Islet of Langerhans (tissue), 1 donor: Measurements from ENCODE around the gene ATXN1.
"Not testable (repeated sequence)": the region's sequence is repeated elsewhere in the genome, so short reads cannot be mapped to it uniquely, and the experiment has no call there.

Experiments
- FAIRE-seq: peaks from one replicate; lab custom pipeline; 2011; peaks lifted over from hg19 to GRCh38; lab: Jason Lieb, UNC

Gene ATXN1

DNA sequence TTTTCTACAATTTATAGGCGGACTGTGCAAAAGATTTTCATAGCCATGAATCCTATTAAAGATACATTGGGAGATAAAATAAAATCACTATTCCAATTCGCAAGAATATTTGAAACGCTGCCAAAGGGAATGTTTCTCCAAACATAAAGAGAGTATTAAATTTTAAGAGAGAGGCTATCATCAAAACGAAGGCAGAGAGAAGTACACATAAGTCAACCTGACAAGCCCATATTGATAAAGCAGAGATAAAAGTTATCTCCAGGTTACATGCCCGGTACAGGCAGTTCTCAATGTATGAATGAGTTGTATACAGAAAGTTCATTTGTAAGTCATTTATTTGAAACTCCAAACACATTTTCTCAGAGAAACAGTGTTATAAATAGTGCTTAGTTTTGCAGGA is 193.1 kb downstream of the ATXN1 start:
- FAIRE-seq, result no peak

DNA sequence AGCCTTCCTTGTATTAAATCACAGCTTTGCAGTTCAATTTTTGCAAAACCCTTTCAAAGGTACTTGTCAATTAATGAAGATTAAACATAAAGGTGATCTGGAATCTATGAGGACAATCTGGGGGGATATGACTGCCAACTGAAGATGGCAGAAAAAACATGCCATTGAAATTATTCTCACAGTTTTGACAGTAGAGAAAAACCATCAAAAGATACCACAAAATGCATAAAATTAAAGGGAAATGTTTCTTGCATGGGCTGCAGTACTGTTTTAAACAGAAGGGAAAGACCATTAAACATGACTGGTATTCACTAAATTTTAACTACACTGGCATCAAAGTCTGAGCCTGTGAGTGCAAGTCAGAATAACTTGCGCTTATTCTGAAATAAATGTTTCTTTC is 194.2 kb downstream of the ATXN1 start:
- FAIRE-seq, result no peak

DNA sequence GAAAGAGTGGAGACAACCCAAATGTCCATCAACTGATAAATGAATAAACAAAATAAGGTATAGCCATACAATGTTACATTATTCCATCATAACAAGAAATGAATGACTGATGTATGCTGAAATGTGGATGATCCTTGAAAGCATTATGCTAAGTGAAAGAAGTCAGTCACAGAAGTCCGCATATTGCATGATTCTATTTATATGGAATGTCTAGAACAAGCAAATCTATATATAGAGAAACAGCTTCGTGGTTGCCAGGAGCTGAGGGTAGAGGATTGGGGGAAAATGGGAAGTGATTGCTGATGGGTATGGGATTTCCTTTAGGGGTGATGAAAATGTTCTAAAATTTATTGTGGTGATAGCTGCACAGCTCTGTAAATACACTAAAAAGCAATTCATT is 196.8 kb downstream of the ATXN1 start:
- FAIRE-seq, result no peak

DNA sequence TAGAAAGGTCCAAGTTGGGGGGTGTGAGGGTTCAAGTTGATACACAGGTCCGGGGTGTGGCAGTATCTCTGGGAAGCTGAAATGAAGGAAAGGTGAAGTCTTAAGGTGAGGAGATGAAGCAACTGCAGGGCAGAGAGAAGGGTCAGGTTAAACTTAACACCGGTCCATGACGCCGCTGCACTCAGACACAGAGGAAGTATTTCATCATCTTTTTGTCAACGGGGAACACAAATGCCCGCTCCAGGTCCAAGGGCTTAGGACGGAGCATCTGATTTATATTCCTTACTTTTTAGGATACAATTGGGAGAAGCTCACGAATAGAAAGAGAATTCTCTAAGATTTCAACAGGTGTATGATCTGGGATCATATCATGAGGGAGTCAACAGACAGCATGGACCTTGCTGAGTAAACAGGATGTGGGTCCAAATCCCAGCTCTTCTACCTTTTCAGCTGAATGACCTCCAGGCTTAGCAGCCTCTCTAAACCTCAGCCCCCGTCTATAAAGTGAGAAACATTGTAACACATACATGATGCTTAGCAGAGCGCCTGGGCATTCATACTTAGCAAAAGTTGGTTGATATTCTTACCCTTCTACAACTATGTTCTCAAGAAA is 197.5 kb downstream of the ATXN1 start:
- no peak for FAIRE-seq

DNA sequence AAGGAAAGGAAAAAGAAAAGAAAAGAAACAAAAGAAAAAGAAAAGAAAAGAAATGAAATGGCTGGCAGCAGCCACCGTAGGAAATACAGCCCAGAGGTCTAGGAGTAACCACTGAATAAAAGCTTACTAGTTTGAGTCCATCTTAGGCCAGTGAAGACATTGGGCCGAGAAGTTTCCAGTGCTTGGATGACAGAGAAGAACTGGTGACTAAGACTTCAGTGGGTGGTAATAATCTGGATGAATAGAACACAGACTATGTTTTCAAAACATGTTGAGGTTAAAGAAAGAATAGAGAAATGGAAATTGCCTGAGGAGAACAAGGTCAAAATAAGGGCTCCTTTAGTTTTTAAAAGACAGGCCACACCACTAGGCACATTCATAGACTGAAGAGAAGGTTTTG is 198.8 kb downstream of the ATXN1 start:
- FAIRE-seq, result no peak

DNA sequence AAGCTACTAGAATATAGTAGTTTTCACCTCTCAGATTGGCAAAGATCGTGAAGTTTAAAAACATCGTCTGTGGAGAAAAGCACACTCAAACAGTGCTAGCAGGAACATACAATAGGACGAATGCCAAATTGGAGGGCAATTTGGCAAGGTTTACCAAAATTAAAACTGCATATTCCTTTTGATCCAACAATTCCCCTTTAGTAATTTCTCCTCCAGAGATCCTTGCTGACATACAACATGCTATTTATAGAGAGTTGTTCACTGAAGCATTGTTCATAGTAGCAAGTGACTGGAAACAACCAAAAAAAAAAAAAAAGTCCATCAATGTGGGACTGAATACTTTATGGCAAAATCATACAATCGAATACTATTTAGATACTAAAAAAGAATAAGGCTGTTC is 202.2 kb downstream of the ATXN1 start:
- FAIRE-seq, result peak; percentile 53

DNA sequence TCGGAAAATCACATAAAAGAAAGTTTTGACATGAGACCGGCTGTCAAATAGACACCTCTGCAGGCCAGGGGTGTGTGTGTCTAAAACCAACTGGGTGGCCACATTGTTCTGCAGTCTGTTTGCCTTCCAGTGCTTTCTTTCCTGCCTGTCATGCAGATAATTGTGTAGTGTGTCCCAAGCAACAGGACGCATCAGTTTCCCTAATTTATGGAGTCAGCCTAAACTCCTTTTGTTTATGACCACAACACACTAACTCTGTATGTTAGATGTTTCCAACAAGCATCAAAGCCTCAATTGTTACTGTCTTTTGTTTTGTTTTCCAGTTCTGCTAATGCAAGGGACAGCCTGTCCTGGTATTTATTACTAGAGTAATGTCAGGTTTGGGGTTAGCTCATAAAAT is 205.7 kb downstream of the ATXN1 start:
- FAIRE-seq, result no peak

DNA sequence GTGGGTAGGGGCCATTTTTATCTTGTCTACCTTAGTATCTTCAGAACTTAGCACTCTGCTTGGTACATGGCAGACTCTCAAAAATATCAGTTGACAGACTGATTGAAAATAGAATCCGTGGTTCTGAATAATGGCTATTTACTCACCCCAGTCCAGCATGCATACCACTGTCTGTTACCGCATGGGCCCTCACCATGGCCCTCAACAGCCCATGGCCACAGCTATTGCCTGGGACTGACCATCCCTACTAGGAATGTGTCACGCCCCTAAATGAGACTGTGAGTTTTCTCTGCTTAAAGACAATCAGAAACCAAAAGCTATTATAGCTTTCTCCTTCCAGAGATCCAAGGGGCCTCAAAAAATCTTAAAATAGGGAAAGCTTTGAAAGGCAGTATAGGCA is 207.7 kb downstream of the ATXN1 start:
- no peak for FAIRE-seq

DNA sequence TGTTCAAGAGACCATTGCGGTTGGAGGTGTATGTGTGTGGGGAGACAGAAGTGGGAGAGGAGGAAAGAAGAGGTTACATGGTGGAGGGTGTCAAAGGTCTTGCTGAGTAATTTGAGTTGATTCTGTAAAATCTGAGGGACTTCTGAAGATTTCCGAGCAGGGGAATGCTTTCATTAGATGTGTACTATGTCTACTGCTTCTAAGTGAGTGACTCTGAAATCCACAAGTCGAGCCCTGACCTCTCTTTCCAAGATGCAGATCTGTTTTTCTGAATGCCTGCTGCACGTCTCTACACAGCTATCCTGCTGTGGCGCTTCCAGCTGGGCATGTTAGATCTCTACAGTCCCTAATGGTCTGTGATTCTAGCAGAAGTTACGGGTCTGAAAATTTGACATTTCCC is 209.8 kb downstream of the ATXN1 start:
- no peak for FAIRE-seq

DNA sequence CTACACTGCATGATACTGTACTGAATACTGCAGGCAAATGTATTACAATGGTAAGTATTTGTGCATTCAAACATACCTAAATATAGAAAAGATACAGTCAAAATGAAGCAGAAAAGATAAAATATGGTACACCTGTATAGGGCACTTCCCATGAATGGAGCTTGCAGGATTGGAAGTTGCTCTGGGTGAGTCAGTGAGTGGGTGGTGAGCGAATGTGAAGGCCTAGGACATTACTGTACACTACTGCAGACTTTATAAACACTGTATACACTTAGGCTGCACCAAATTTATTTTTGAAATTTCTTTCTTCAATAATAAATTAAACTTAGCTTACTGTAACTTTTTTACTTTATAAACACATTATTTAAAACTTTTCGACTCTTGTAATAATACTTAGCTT is 213.1 kb downstream of the ATXN1 start:
- FAIRE-seq, result no peak

DNA sequence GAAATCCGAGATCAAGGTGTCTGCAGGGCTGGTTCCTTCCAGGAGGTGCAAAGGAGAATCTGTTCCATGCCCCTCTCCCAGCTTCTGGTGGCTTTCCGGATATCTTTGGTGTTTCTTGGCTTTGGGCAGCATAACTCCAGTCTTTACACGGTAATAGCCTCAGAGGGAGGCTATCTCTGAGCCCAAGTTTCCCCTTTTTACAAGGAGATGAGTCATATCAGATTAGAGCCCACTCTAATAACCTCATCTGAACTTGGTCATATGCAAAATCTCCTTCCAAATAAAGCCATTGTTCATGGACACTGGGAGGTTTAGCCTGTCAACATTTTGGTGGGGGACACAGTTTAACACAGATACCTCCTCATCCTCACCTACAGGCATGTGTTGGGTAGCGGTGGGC is 213.7 kb downstream of the ATXN1 start:
- FAIRE-seq, result no peak

DNA sequence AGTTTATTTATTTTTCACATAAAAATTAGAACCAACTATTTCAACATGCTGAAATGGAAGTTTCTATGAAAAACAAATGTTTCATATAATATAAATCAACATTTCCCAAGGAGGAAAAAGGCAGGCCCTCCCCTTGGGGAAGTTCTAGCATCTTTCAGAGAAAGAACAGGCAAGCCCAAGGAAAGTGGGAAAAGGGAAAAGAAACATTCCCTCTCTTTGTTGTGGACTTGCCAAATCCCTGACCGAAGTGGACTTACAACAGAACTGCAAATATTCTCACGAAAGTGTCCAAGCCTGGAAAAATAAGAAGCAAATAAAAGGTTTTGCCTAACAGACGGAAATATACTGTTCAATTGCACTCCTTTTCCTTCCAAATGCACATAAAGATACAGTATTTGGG is 214.4 kb downstream of the ATXN1 start:
- no peak for FAIRE-seq

DNA sequence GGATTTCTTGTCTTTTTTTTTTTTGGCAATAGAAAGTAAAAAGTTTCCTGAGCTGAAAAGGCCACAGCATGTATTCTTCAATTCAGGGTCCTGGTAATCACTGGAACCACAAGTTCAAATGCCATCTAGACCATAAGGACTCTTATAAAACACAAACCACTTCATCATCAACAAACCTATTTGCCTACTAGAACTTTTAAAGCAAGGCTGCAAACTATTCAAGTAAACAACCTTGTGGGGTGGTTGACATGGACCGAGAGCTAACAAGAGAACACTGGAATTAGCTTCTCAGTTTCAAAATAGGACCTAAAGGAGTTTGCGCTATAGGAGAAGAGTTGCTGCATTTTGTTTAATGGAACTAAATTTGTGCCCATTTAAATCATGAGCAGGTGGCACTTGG is 215.9 kb downstream of the ATXN1 start:
- FAIRE-seq, result no peak

DNA sequence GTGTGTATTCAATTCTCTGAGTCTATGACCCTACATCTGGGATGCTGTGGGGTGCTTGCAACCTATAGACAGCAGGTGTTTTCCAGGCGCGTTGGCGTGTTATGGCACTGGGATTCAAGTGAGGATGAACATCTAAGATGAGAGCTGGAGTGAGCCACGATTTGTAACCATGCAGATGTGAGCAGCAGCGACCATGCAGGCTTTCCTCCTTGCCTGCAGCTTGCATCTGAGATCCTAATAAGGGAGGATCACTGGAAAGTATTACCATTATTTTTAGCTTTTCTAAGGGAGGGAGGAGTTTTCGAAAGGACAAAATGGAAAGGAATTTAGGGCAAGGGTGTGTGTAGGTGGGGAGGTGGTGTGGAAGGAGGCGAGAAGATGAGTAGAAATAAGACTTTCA is 216.7 kb downstream of the ATXN1 start:
- no peak for FAIRE-seq

DNA sequence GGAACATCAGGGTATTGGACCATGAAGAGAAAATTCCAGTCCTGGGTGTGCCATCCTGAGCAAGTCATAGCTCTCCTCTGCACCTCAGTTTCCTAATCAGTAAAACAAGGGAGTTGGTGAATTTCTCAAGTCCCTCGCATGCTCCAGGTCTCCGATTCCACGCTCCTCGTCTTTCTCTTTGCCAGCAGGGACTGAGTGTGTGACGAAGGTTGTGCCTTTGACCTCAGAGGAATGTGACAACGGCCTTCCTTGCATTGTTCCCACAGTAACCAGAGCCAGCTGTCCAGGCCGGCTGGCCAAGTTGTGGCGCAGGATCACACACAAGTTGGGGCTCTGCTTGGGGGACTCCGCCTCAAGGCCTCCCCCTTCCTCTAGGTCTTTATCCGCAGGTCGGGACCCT is 217.3 kb downstream of the ATXN1 start:
- no peak for FAIRE-seq

DNA sequence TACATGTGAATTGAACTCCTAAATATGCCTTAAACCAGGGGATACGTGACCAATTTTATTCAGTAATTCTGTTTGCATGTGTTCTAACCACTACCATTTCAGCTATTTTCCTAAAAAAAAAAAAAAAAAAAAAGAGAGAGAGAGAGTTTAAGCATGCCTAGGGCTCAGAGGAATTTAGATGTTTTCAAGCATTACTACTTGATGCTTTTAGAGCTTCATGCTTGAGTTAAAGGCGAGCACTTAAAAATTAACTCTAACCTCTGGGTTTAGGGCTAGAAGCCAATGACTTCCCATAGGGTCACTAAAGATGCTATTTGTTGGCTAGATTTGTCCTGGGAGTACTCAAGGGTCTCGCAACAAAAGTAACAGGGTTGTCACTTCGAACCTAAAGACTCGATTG is 217.7 kb downstream of the ATXN1 start:
- no peak for FAIRE-seq

DNA sequence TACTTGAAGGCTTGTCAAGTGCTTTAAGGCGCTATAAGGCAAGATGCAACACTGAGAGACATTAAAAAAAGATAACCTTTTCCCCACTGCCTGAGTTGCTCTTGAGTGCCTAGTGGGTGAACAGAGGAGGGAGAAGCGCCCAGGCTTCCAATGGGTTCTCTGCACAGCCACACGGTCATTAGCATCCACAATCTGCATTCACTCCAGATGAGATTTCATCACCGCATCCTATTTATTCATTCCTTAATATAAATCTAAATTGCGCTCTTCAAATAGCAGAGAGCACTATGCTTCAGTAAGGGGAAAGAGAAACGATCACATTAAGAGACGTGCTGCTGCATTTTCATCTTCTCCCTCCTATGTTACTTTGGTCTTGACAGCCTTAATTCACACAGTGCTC is 219.2 kb downstream of the ATXN1 start:
- no peak for FAIRE-seq

DNA sequence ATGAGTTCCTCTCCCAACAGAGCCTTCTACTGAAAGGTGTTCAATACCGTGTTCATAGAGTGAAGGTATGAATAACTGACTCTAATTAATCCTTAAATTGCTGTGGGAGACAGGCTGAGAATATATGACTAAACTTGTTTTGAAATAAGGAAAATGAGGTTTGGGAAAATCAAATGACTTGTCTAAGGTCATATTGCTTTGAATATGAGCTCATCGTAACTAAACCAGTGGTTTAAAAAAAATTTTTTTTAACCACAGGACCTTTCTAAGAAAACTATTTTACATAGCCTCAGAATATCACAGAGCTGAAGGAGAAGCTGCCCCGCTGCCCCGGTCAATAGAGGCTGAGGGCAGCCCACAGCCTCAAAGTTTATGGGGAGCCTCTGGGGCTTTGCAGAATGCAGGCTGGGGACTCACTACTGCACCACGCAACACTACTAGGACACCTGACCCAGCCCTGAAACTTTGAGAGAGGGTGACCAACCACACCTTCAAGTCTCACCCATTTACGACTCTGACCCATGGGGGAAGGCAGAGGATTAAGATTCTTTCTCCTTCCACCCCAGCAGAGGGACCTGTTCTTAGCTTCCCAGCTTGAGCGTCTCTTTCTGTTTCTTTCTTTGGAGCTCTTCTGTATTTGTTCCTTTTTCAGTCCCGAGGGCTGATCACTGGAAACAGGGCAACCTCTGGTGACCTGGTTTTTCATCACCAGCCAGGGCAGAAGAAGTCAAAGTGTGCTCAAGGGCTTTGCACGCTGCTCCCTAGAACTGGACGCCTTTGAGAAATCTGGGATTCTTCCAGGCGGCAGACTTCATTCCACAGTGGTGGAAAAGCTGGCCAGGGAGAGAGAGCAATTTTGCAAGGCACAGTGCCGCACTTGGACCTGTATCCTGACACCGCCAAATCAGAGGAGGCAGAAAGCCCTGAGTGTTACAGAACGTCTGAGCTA is 220.2 kb downstream of the ATXN1 start:
- no peak for FAIRE-seq

DNA sequence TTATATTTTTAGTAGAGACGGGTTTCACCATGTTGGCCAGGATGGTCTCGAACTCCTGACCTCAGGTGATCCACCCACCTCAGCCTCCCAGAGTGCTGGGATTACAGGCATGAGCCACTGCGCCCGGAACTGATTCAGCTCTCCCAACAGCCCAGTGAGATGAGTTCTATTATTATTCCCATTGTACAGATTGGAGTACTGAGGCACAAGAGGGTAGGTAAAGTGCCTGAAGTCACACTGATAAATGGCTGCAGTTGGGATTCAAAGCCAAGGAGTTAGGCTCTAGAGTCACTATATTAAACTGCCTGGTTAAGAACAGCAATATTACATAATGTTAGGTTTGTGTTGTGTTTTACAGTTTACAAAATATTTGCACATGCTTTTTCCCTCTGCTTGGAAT is 220.9 kb downstream of the ATXN1 start:
- FAIRE-seq, result not testable (repeated sequence)

DNA sequence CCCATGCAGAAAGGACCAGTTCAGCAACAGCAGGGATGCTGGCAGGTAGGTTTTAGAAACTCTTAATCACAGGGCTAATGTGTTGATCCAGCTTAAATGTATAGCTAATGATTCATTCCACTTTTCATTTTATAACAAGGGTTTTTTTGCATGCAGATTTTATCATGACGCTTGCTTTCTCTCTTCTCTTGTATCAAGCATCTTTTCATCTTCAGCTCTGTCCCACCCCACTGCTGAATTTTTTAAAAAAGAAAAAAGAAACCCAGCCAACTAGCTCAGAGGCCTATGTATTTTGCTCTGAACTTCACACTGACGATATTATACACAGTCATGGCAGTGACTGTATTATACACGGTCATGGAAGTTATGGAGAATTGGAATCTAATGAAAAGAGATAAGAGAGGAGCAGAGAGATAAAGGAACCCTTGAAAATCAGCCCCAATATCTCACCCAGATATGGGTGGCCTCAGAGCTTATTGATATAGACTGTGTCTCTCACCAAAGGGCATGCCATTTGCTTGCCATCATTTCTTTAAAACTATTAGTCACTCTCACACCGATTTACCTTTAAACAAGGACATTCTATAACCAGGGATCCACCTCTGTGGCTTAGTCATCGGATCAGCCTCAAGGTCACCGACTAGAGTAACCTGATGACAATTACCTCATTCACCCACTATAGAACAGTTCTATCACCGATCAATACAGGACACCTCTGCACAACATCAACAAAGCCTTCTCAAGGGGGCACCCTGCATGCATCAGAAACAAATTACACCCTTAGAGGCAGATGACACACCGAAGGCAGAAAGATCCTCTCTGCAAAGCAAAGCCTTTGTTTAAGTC is 222.0 kb downstream of the ATXN1 start:
- no peak for FAIRE-seq

DNA sequence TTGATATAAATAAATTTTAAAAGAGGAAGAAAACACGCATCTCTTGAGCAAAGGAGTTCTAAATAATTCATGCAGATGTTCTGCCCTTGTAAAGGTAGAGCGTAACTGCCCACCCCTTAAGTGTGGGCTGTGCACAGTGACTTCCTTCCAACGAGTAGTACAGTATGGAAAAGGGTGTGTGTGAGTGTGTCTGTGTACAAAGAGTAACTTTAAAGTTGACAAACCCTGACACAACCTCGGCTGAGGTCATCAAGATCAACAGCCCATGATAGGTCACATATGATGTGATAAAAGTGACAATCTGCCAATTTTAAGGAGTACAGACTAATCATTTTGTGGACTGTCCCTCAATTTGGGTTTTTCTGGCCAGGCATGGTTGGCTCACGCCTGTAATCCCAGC is 225.7 kb downstream of the ATXN1 start:
- no peak for FAIRE-seq

DNA sequence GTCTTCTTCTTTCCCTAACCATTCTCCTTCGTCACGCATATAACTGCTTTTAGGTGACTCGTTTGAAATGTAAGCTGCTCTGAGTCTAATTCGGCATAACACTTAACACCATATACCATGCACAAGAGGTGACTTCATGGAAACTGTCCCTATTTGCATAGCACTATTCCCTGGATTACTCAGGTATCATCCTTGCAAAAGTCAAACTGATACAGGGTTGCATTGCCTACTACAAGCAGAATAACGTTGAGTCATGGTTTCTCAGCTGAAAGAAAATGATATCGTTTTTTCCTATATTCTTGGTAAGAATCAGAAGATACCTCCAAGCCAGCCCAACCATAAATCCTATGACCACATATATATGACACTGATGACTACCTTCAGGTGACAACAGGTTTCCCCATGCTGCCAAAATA is 227.5 kb downstream of the ATXN1 start:
- FAIRE-seq, result no peak

DNA sequence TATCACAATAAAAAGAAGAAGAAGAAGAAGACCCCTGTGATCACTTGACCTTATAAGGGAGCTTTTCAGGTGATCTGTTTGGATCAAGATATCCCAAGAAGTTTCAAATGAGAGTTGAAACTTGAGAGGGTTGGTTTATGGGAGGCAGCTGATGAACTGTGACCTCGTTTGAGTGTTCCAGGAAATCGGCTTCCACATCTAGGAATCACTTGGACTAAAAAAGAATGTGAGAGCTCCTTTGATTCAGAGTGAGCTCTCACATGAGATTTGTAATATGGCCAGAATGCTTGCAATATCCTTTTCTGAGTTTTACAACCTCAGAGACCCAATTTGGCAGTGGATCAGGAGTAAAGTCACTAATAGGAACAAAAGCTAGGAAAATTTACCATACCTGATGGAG is 228.1 kb downstream of the ATXN1 start:
- no peak for FAIRE-seq
